Endothelial cell of umbilical vein (primary cell): Measurements from ENCODE around the gene SCIN. TPM values are rescaled to one million over a fixed set of nuclear protein-coding genes. Genes with fewer than 3 reads are reported as not detected.
"Not testable (repeated sequence)": the region's sequence is repeated elsewhere in the genome, so short reads cannot be mapped to it uniquely, and the experiment has no call there.

Experiments
- BruUV-seq: library from RNA; stranded (reverse); fragments of 400-500 nt; replicated peaks from 2 replicates; lab custom pipeline; 2021; lab: Mats Ljungman, UMichigan
- CTCF ChIA-PET: fragments of 300-600, 350-600 bp; sonication (Branson Sonifier 250); formaldehyde crosslinking; loops from one replicate; lab custom pipeline; 2021; ENCODE audit warnings: antibody characterized with exemption, inconsistent platforms; lab: Charles Lee
- POLR2A ChIA-PET: fragments of 300-600, 350-600 bp; sonication (Branson Sonifier 250); formaldehyde crosslinking; loops from one replicate; lab custom pipeline; 2021; ENCODE audit warnings: antibody characterized with exemption, inconsistent platforms; lab: Charles Lee
- DNase-seq: peaks from one replicate; pipeline ENCODE4 v3.0.0-alpha.2; 2011; ENCODE audit warnings: low read depth, low spot score
- FAIRE-seq: peaks from 2 replicates; lab custom pipeline; 2011; peaks lifted over from hg19 to GRCh38; lab: Jason Lieb, UNC
- H2AFZ ChIP-seq: 2 replicates; pipeline ENCODE4 v1.6.0; 2012; ENCODE audit warnings: low read depth, low read length, control low read depth, inconsistent platforms
- H3K27ac ChIP-seq: 2 replicates; pipeline ENCODE4 v1.5.1; 2011; ENCODE audit warnings: low read depth, mild to moderate bottlenecking, control low read depth, low read length, moderate library complexity; ENCODE audit not compliant: insufficient read depth
- H3K27me3 ChIP-seq, 2 experiments: 2 replicates each; pipeline versions ENCODE4 v1.6.0 to v1.6.1; 2011; ENCODE audit warnings: low read length in 2 of 2, mixed read lengths in 1 of 2; ENCODE audit not compliant: control insufficient read depth in 2 of 2, insufficient read depth in 2 of 2
- H3K36me3 ChIP-seq, 2 experiments: 2 replicates in 1 of 2; 3 replicates in 1 of 2; pipeline ENCODE4 v1.5.1; 2011; ENCODE audit warnings: low read length in 2 of 2, mild to moderate bottlenecking in 1 of 2, moderate library complexity in 1 of 2; ENCODE audit not compliant: control insufficient read depth in 2 of 2, insufficient read depth in 2 of 2; ENCODE audit errors: extremely low read depth in 1 of 2
- H3K4me1 ChIP-seq: 3 replicates; pipeline ENCODE4 v1.5.1; 2011; ENCODE audit warnings: mild to moderate bottlenecking, low read length; ENCODE audit not compliant: control insufficient read depth, insufficient read depth; ENCODE audit errors: extremely low read depth
- H3K4me2 ChIP-seq: 2 replicates; pipeline ENCODE4 v1.6.1; 2011; ENCODE audit warnings: low read length, control low read depth, mixed read lengths; ENCODE audit not compliant: insufficient read depth
- H3K4me3 ChIP-seq, 3 experiments: fragments of 200-600 bp in 1 of 3; sonication (generic), shearing (Covaris generic) in 1 of 3; replicated peaks in 1 of 3; 2 replicates each; pipeline ENCODE4 v1.5.1; 2011 to 2016; ENCODE audit warnings: control low read depth in 3 of 3, low read length in 3 of 3, mild to moderate bottlenecking in 2 of 3, inconsistent platforms in 1 of 3, low read depth in 1 of 3, moderate library complexity in 1 of 3; ENCODE audit not compliant: insufficient read depth in 1 of 3
- H3K79me2 ChIP-seq: 2 replicates; pipeline ENCODE4 v1.6.0; 2012; ENCODE audit warnings: low read length, inconsistent platforms; ENCODE audit not compliant: control insufficient read depth, insufficient read depth
- H3K9ac ChIP-seq: replicated peaks from 2 replicates; pipeline ENCODE3; 2011; ENCODE audit warnings: low read length, control low read depth; ENCODE audit not compliant: insufficient read depth; ENCODE audit errors: extremely low read depth
- H3K9me1 ChIP-seq: replicated peaks from 3 replicates; pipeline ENCODE4 v1.6.0; 2011; ENCODE audit warnings: mild to moderate bottlenecking, low read length; ENCODE audit not compliant: control insufficient read depth, insufficient read depth; ENCODE audit errors: extremely low read depth
- H3K9me3 ChIP-seq: replicated peaks from 2 replicates; pipeline ENCODE4 v1.5.1; 2012; ENCODE audit warnings: low read length, inconsistent platforms; ENCODE audit not compliant: control insufficient read depth, insufficient read depth
- H4K20me1 ChIP-seq: replicated peaks from 2 replicates; pipeline ENCODE3; 2011; ENCODE audit warnings: mild to moderate bottlenecking, low read length; ENCODE audit not compliant: control insufficient read depth, insufficient read depth; ENCODE audit errors: extremely low read depth
- CTCF ChIP-seq, 2 donors: IDR thresholded peaks; 1 replicate in 1 of 2; 2 replicates in 1 of 2; pipeline ENCODE4 v1.5.1; 2011; ENCODE audit warnings: low read length in 2 of 2, mild to moderate bottlenecking in 2 of 2, moderate library complexity in 2 of 2, control low read depth in 1 of 2, inconsistent platforms in 1 of 2, low read depth in 1 of 2; ENCODE audit not compliant: insufficient read depth in 1 of 2; ENCODE audit errors: extremely low read depth in 1 of 2
- FOS ChIP-seq: IDR thresholded peaks from 2 replicates; pipeline ENCODE4 v1.6.1; 2011; ENCODE audit warnings: mild to moderate bottlenecking, low read length, moderate library complexity, borderline replicate concordance; ENCODE audit not compliant: insufficient read depth
- POLR2AphosphoS5 ChIP-seq: IDR thresholded peaks from 2 replicates; pipeline ENCODE4 v1.6.1; 2012; ENCODE audit warnings: low read depth, mild to moderate bottlenecking, control low read depth, low read length, moderate library complexity; ENCODE audit not compliant: insufficient read depth
- dilution Hi-C: fragments of 300-500 bp; cut with MboI; formaldehyde crosslinking; loops from one replicate; pipeline ENCODE4 v1.15.0; 2019; ENCODE audit warnings: low sequenced_read_pairs; ENCODE audit not compliant: extremely low pct_ligation_motif_present
- intact Hi-C: fragments of 100-400 bp; cut with micrococcal nuclease; formaldehyde crosslinking; loops from one replicate; pipeline ENCODE4 v1.10.0; 2022
- polyA plus RNA-seq, 4 experiments: library from polyadenylated mRNA; depleted of rRNA in 3 of 4; stranded (reverse) in 3 of 4; unstranded in 1 of 4; fragments of >200 nt; gene quantifications; 2 replicates each; pipeline versions ENCODE4 v1.2.1 to v1.2.3, GENCODE V29; 2011 to 2012; ENCODE audit warnings: missing spikeins in 1 of 4
- total RNA-seq: library from RNA; stranded (reverse); gene quantifications from 2 replicates; pipeline ENCODE4 v1.2.3, GENCODE V29; 2021

SCIN gene
- total and polyA plus RNA-seq, 2 donors (not counting 3 experiments of a cell fraction or from before 2014, with no cell fraction given), result 0.07 to 0.69 TPM

DNA sequence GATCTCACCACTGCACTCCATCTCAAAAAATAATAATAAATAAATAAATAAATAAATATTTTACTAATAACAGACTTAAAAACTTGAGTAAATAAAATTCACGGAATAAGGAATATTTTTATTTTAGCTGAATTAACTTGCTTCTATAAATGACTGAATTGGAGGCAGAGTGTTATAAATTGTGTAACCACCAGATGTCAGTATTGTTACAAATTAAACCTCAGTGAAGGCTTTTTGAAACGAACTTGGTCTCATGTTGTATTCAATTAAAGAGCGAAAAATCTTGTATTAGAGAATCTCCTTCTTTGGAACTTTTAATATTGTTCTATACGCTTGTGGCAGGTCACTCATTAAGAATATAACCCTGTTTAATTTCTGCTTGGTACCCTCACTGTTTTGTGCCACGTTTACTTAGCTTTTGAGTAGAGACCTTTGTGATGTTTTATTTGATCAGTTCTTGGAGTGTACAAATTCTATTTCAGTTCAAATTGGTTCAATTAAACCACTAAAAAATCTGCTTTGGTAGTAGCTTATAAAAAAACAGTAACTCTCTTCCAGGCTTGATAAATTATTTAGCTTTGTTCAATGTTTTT lies 45.6 kb upstream of the SCIN start:
- no peak overlapping the region for H3K4me3 ChIP-seq
- TF ChIP-seq FOS, result no peak
- peak; percentile 7 to 33 for TF ChIP-seq CTCF (IDR thresholded peaks at IDR 0.05; ENCODE audit: extremely low read depth in 1 of 2, insufficient read depth in 1 of 2, low read depth in 1 of 2, low read length in 2 of 2)
- TF ChIP-seq POLR2AphosphoS5, result no peak
- no peaks in the 10 kb centered on the region for H3K36me3 ChIP-seq
- no peaks in the 10 kb centered on the region for H4K20me1 ChIP-seq
- H3K9me1 ChIP-seq, result no peaks in the 10 kb centered on the region
- H3K79me2 ChIP-seq, result no peaks in the 10 kb centered on the region
- FAIRE-seq (peak; percentile 76), DNase-seq (peak; percentile 75)
- H3K9me3 ChIP-seq, result no peaks in the 10 kb centered on the region
- BruUV-seq, result no TSS peak
- H3K4me2 ChIP-seq, result no peak overlapping the region
- ChIA-PET CTCF (interaction anchor here (0.6 to 3.5 kb wide), 46 partner anchors 9 to 764 kb away, joined by 3 to 139 read pairs (median 4); partner anchors contain the start of genes ARL4A and SCIN), POLR2A (no interaction called here)
- no peak overlapping the region for H3K27ac ChIP-seq
- peaks cover 2 to 24% of the 10 kb centered on the region in 2 experiments for H3K27me3 ChIP-seq
- intact Hi-C loops (loop anchor here (1.0 to 5.0 kb wide), 4 partner anchors 99 to 738 kb away; no protein-coding TSS in a partner anchor), dilution Hi-C loops (no loop called here)
- peak overlapping the region; percentile 83 for H2AFZ ChIP-seq
- no peaks in the 10 kb centered on the region for H3K4me1 ChIP-seq
- H3K9ac ChIP-seq, result no peak overlapping the region

DNA sequence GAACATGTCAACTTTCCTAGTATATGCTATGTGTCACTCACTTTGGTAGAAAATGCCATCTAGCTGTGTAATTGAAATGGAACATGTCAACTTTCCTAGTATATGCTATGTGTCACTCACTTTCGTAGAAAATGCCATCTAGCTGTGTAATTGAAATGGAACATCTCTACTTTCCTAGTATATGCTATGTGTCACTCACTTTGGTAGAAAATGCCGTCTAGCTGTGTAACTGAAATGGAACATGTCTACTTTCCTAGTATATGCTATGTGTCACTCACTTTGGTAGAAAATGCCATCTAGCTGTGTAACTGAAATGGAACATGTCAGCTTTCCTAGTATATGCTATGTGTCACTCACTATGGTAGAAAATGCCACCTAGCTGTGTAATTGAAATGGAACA lies 43.8 kb upstream of the SCIN start:
- H3K79me2 ChIP-seq, H3K9me1 ChIP-seq, H3K27ac ChIP-seq, POLR2A ChIA-PET, H3K36me3 ChIP-seq, H4K20me1 ChIP-seq, H3K9ac ChIP-seq, dilution Hi-C loops, DNase-seq, H3K4me3 ChIP-seq, H3K4me1 ChIP-seq, H3K4me2 ChIP-seq, FAIRE-seq, H2AFZ ChIP-seq, H3K9me3 ChIP-seq, BruUV-seq: not testable (repeated sequence)
- intact Hi-C loops, result loop anchor here (5.0 kb wide), 1 partner anchor 591 kb away; no protein-coding TSS in a partner anchor
- CTCF ChIA-PET, result interaction anchor here (0.9 to 3.5 kb wide), 2 partner anchors 80 to 95 kb away, joined by 3 to 139 read pairs; no protein-coding TSS in a partner anchor
- peaks cover 2 to 12% of the 10 kb centered on the region in 2 experiments for H3K27me3 ChIP-seq

- H3K36me3 ChIP-seq, H3K27ac ChIP-seq, H3K9me1 ChIP-seq, BruUV-seq, CTCF ChIA-PET, H3K4me2 ChIP-seq, dilution Hi-C loops, H3K27me3 ChIP-seq, H3K4me1 ChIP-seq, H3K9me3 ChIP-seq, H4K20me1 ChIP-seq, FAIRE-seq, H3K79me2 ChIP-seq, H3K9ac ChIP-seq, POLR2A ChIA-PET, DNase-seq, H3K4me3 ChIP-seq, H2AFZ ChIP-seq: not testable (repeated sequence)
- intact Hi-C loops, result loop anchor here (5.0 kb wide), 1 partner anchor 590 kb away; no protein-coding TSS in a partner anchor
These were observed 42.9 kb upstream of the SCIN start for GRCh38 chr7:12527670-12528069.
